ENCODE results near the gene VCP.

GRCh38 chr9:35051069-35051967 lies 21.1 kb downstream of the VCP start:
- TF ChIP-seq POLR2A (IDR thresholded peaks at IDR 0.05; ENCODE audit: low read depth, low read length): peak; percentile 39
- TF ChIP-seq POLR2AphosphoS5 (IDR thresholded peaks at IDR 0.05; ENCODE audit: low read depth, low read length): 0 out of 2 replicates have a peak, but pooled peaks have one; percentile 11
